Activated CD4-positive, alpha-beta T cell treated with anti-CD3 and anti-CD28 coated beads for 24 hours (primary cell): ENCODE results near the gene EXTL1.
"Not testable (repeated sequence)": the region's sequence is repeated elsewhere in the genome, so short reads cannot be mapped to it uniquely, and the experiment has no call there.

ENCODE experiments used
- DNase-seq, 2 donors: peaks; one replicate each; pipeline ENCODE4 v3.0.0-alpha.2; 2020; ENCODE audit warnings: low read depth in 2 of 2

EXTL1 gene

GRCh38 chr1:26021647-26022403, at the start of gene EXTL1:
TSS of gene EXTL1 (plus strand) at chr1:26021775. CDS start at chr1:26022647, 872 bp downstream.
- no peak for DNase-seq

- DNase-seq = no peak
Observed at GRCh38 chr1:25971811-25972180, 49.8 kb upstream of the EXTL1 start.

GRCh38 chr1:25973610-25974321, 47.8 kb upstream of the EXTL1 start:
- no peak for DNase-seq

- DNase-seq = no peak
Observed at GRCh38 chr1:25977801-25978200, 43.8 kb upstream of the EXTL1 start.

- DNase-seq = no peak
Observed at GRCh38 chr1:25978403-25978802, 43.2 kb upstream of the EXTL1 start.

- no peak for DNase-seq
Observed at GRCh38 chr1:25979210-25979609, 42.4 kb upstream of the EXTL1 start.

GRCh38 chr1:25985171-25985570, 36.4 kb upstream of the EXTL1 start:
- DNase-seq = no peak

- no peak for DNase-seq
Observed at GRCh38 chr1:25985670-25986069, 35.9 kb upstream of the EXTL1 start.

GRCh38 chr1:25986773-25987172, 34.8 kb upstream of the EXTL1 start:
- DNase-seq = not testable (repeated sequence)

GRCh38 chr1:25987951-25988350, 33.6 kb upstream of the EXTL1 start:
- no peak for DNase-seq

- no peak for DNase-seq
Observed at GRCh38 chr1:25989440-25990234, 31.9 kb upstream of the EXTL1 start.

GRCh38 chr1:25990251-25990650, 31.3 kb upstream of the EXTL1 start:
- no peak for DNase-seq

- DNase-seq = no peak
Observed at GRCh38 chr1:25990702-25991395, 30.7 kb upstream of the EXTL1 start.

GRCh38 chr1:25991937-25992688, 29.5 kb upstream of the EXTL1 start:
- no peak for DNase-seq

- no peak for DNase-seq
Observed at GRCh38 chr1:25992689-25993171, 28.8 kb upstream of the EXTL1 start.

GRCh38 chr1:25993197-25993951, 28.2 kb upstream of the EXTL1 start:
- DNase-seq = no peak

GRCh38 chr1:25994402-25995150, 27.0 kb upstream of the EXTL1 start:
- no peak for DNase-seq

GRCh38 chr1:25996966-25997827, 24.4 kb upstream of the EXTL1 start:
- DNase-seq = no peak
